H1 (cell line): Measurements from ENCODE around the gene MYPN.

Source experiments
- CBX5 ChIP-seq: fragments of 300-800, 300-1000 bp; sonication (generic); IDR thresholded peaks from 2 replicates; pipeline ENCODE4 v1.7.1; 2016; ENCODE audit warnings: antibody characterized with exemption, low read length, low read depth
- CBX8 ChIP-seq: fragments of 300-800, 300-1000 bp; sonication (generic); IDR thresholded peaks from 2 replicates; pipeline ENCODE4 v1.7.1; 2016; ENCODE audit warnings: low read depth, low read length, borderline replicate concordance
- CHD2 ChIP-seq: IDR thresholded peaks from 2 replicates; pipeline ENCODE4 v1.6.1; 2012; ENCODE audit warnings: low read length, improper control_type of control experiment
- EZH2 ChIP-seq: fragments of 200-600 bp; sonication (generic); IDR thresholded peaks from 2 replicates; pipeline ENCODE4 v1.7.1; 2012; ENCODE audit warnings: low read depth, mild to moderate bottlenecking, moderate library complexity, low read length, inconsistent platforms; ENCODE audit not compliant: severe bottlenecking
- PHF8 ChIP-seq: fragments of 200-600 bp; sonication (generic); conservative IDR thresholded peaks from 2 replicates; pipeline ENCODE4 v1.7.1; 2012; ENCODE audit warnings: low read depth, mild to moderate bottlenecking, inconsistent platforms, low read length, moderate library complexity
- POLR2A ChIP-seq, 2 experiments: IDR thresholded peaks; 1 replicate in 1 of 2; 2 replicates in 1 of 2; pipeline ENCODE4 v1.6.1; 2011; ENCODE audit warnings: low read depth in 2 of 2, low read length in 2 of 2, mild to moderate bottlenecking in 2 of 2; ENCODE audit errors: control extremely low read depth in 1 of 2
- SP4 ChIP-seq: IDR thresholded peaks from 2 replicates; pipeline ENCODE4 v1.6.1; 2012; ENCODE audit warnings: low read length, inconsistent platforms
- TAF1 ChIP-seq: IDR thresholded peaks from 2 replicates; pipeline ENCODE4 v1.6.1; 2011; ENCODE audit warnings: mild to moderate bottlenecking, low read depth, low read length
- TF ChIP-seq, protein P1 (sequence below), 3 experiments: IDR thresholded peaks; 1 replicate in 2 of 3; 2 replicates in 1 of 3; pipeline versions ENCODE4 v1.5.1 to v1.6.1; 2011; ENCODE audit warnings: low read length in 3 of 3, mild to moderate bottlenecking in 3 of 3, inconsistent platforms in 2 of 3, low read depth in 1 of 3, moderate library complexity in 1 of 3; ENCODE audit not compliant: insufficient read depth in 1 of 3; ENCODE audit errors: control extremely low read depth in 1 of 3
- TF ChIP-seq, protein P2 (sequence below): IDR thresholded peaks from 2 replicates; pipeline ENCODE4 v1.6.1; 2011; ENCODE audit warnings: low read length, improper control_type of control experiment

DNA sequence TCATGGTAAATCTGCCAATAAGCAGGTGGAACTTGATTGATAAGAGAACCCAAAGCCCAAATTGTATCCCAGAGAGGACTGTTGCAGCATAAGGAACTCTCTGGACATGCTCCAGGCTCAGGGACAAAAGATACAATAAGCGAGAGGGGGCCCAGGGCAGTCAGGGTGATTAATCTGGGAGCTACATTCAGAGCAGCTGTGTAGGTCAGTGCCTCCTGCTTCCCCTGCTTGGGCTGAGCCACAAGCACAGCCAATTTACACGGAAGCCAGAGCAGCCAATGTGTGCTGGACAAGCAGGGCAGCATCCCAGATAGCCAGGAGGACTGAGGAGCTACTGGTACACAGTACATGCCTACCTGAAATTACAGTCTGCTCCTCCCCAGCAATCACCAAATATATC is 24.2 kb downstream of the MYPN start:
- TF ChIP-seq CBX8: no peak
- TF ChIP-seq, protein P1, sequence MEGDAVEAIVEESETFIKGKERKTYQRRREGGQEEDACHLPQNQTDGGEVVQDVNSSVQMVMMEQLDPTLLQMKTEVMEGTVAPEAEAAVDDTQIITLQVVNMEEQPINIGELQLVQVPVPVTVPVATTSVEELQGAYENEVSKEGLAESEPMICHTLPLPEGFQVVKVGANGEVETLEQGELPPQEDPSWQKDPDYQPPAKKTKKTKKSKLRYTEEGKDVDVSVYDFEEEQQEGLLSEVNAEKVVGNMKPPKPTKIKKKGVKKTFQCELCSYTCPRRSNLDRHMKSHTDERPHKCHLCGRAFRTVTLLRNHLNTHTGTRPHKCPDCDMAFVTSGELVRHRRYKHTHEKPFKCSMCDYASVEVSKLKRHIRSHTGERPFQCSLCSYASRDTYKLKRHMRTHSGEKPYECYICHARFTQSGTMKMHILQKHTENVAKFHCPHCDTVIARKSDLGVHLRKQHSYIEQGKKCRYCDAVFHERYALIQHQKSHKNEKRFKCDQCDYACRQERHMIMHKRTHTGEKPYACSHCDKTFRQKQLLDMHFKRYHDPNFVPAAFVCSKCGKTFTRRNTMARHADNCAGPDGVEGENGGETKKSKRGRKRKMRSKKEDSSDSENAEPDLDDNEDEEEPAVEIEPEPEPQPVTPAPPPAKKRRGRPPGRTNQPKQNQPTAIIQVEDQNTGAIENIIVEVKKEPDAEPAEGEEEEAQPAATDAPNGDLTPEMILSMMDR (IDR thresholded peaks at IDR 0.05; ENCODE audit: control extremely low read depth in 1 of 3, insufficient read depth in 1 of 3, low read depth in 1 of 3, low read length in 3 of 3): no peak
- TF ChIP-seq PHF8: no peak
- TF ChIP-seq POLR2A (IDR thresholded peaks at IDR 0.05; ENCODE audit: control extremely low read depth in 1 of 2, low read depth in 2 of 2, low read length in 2 of 2): no peak
- TF ChIP-seq EZH2: no peak
- TF ChIP-seq, protein P2, sequence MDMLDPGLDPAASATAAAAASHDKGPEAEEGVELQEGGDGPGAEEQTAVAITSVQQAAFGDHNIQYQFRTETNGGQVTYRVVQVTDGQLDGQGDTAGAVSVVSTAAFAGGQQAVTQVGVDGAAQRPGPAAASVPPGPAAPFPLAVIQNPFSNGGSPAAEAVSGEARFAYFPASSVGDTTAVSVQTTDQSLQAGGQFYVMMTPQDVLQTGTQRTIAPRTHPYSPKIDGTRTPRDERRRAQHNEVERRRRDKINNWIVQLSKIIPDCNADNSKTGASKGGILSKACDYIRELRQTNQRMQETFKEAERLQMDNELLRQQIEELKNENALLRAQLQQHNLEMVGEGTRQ: no peak
- TF ChIP-seq SP4: no peak
- no peak for TF ChIP-seq CBX5
- no peak for TF ChIP-seq CHD2
- TF ChIP-seq TAF1: no peak
